Caco-2 (cell line): ENCODE data around the gene ZNF217. TPM values are rescaled to one million over a fixed set of nuclear protein-coding genes. Genes with fewer than 3 reads are reported as not detected.
A peak's percentile ranks its signal among the peaks of the same experiment; 100 is the strongest.
"Not testable (repeated sequence)": the region's sequence is repeated elsewhere in the genome, so short reads cannot be mapped to it uniquely, and the experiment has no call there.

Experiments
- BruUV-seq: library from RNA; stranded (reverse); fragments of 400-500 nt; replicated peaks from 2 replicates; lab custom pipeline; 2021; lab: Mats Ljungman, UMichigan
- CTCF ChIA-PET: fragments of 300-600 bp; sonication (Branson Sonifier 250); formaldehyde crosslinking; loops from one replicate; lab custom pipeline; 2022; ENCODE audit warnings: antibody characterized with exemption; lab: Charles Lee
- POLR2A ChIA-PET: fragments of 300-600 bp; sonication (Branson Sonifier 250); formaldehyde crosslinking; loops from one replicate; lab custom pipeline; 2022; ENCODE audit warnings: antibody characterized with exemption; lab: Charles Lee
- DNase-seq, 2 experiments: peaks; one replicate each; pipeline versions ENCODE4 v3.0.0 to v3.0.0-alpha.2; 2020 to 2022
- H3K27me3 ChIP-seq: replicated peaks from 2 replicates; pipeline ENCODE4 v1.6.0; 2011; ENCODE audit warnings: low read length; ENCODE audit not compliant: control insufficient read depth, insufficient read depth
- H3K36me3 ChIP-seq: 2 replicates; pipeline ENCODE4 v1.5.1; 2011; ENCODE audit warnings: low read length; ENCODE audit not compliant: control insufficient read depth, insufficient read depth
- H3K4me1 ChIP-seq: fragments of 250-450 bp; sonication (Bioruptor Pico); 2 replicates; pipeline ENCODE4 v1.5.1; 2020; ENCODE audit warnings: mild to moderate bottlenecking
- H3K4me3 ChIP-seq: 2 replicates; pipeline ENCODE4 v1.5.1; 2011; ENCODE audit warnings: low read depth, mild to moderate bottlenecking, control low read depth, low read length
- H3K9me3 ChIP-seq: fragments of 250-450 bp; sonication (Bioruptor Pico); 2 replicates; pipeline ENCODE4 v1.5.1; 2020; ENCODE audit warnings: mild to moderate bottlenecking, moderate library complexity
- H3K27ac Mint-ChIP-seq: one replicate; pipeline ENCODE4 v1.8.0; 2022; ENCODE audit warnings: mixed read lengths; ENCODE audit not compliant: unreplicated experiment
- H3K27me3 Mint-ChIP-seq: one replicate; pipeline ENCODE4 v1.8.0; 2022; ENCODE audit warnings: mixed read lengths; ENCODE audit not compliant: insufficient read depth, unreplicated experiment
- H3K36me3 Mint-ChIP-seq: one replicate; pipeline ENCODE4 v1.8.0; 2022; ENCODE audit warnings: mild to moderate bottlenecking, mixed read lengths; ENCODE audit not compliant: insufficient read depth, unreplicated experiment
- H3K4me1 Mint-ChIP-seq: one replicate; pipeline ENCODE4 v1.8.0; 2022; ENCODE audit warnings: low read depth, mixed read lengths; ENCODE audit not compliant: unreplicated experiment
- H3K4me3 Mint-ChIP-seq: one replicate; pipeline ENCODE4 v1.8.0; 2022; ENCODE audit warnings: mild to moderate bottlenecking, moderate library complexity, mixed read lengths; ENCODE audit not compliant: unreplicated experiment
- H3K9me3 Mint-ChIP-seq: one replicate; pipeline ENCODE4 v1.8.0; 2022; ENCODE audit warnings: mixed read lengths; ENCODE audit not compliant: unreplicated experiment
- intact Hi-C: fragments of 100-400 bp; cut with micrococcal nuclease; formaldehyde crosslinking; loops from one replicate; pipeline ENCODE4 v1.10.0; 2022; ENCODE audit not compliant: unreplicated experiment
- total RNA-seq: library from RNA; stranded (reverse); gene quantifications from 2 replicates; pipeline ENCODE4 v1.2.3, GENCODE V29; 2022
- TF ChIP-seq, protein P1 (sequence below), 2 experiments: fragments of 200-600 bp in 1 of 2; IDR thresholded peaks; 1 replicate in 1 of 2; 2 replicates in 1 of 2; pipeline versions ENCODE4 v1.5.1 to v1.8.0; 2011 to 2022; ENCODE audit warnings: antibody characterized with exemption in 1 of 2, control low read depth in 1 of 2, inconsistent platforms in 1 of 2, low read depth in 1 of 2, low read length in 1 of 2, mild to moderate bottlenecking in 1 of 2, moderate library complexity in 1 of 2; ENCODE audit not compliant: insufficient read depth in 1 of 2, severe bottlenecking in 1 of 2, unreplicated experiment in 1 of 2

Gene ZNF217
- total RNA-seq, 1 experiment from 2014 or later = 65.5 TPM

DNA sequence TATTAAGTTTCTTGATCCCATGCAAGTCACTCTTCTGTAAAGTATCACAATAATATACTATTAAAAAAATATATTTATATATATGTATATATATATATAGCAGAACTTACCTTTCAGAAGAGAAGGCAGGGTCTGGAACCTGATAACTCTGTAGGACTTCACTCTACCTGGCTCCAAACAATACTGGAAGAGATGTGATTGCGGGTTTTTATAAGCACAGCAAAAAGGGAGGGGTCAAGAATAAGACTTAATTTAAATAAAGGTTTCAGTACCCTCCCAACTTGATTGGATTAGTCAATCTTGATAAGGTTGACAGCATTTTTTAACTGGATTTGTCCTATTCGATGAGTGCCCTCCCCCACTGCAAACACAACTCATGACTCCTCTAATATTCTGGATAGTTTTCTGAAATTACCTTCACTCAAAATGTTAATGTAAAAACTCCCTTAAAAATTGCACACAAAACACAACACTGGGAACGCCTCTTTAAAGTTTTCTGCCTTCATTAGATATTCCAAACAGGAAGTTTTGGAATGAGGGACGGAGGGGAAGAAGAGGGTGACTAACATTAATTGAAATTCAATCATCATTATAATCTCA lies 4.0 kb upstream of the ZNF217 start:
- no peaks in the 10 kb centered on the region for H3K27me3 Mint-ChIP-seq
- DNase-seq = no peak
- no peaks in the 10 kb centered on the region for H3K36me3 ChIP-seq
- ChIA-PET CTCF (no interaction called here), POLR2A (no interaction called here)
- no TSS peak for BruUV-seq
- H3K4me1 Mint-ChIP-seq = peaks cover 28% of the 10 kb centered on the region
- no peak overlapping the region for H3K4me3 ChIP-seq
- no peaks in the 10 kb centered on the region for H3K9me3 Mint-ChIP-seq
- intact Hi-C loops = no loop called here
- H3K9me3 ChIP-seq = no peaks in the 10 kb centered on the region
- no peaks in the 10 kb centered on the region for H3K27me3 ChIP-seq
- no peak overlapping the region for H3K4me3 Mint-ChIP-seq
- peaks cover 20% of the 10 kb centered on the region for H3K4me1 ChIP-seq
- H3K27ac Mint-ChIP-seq = no peak overlapping the region
- TF ChIP-seq, protein P1, sequence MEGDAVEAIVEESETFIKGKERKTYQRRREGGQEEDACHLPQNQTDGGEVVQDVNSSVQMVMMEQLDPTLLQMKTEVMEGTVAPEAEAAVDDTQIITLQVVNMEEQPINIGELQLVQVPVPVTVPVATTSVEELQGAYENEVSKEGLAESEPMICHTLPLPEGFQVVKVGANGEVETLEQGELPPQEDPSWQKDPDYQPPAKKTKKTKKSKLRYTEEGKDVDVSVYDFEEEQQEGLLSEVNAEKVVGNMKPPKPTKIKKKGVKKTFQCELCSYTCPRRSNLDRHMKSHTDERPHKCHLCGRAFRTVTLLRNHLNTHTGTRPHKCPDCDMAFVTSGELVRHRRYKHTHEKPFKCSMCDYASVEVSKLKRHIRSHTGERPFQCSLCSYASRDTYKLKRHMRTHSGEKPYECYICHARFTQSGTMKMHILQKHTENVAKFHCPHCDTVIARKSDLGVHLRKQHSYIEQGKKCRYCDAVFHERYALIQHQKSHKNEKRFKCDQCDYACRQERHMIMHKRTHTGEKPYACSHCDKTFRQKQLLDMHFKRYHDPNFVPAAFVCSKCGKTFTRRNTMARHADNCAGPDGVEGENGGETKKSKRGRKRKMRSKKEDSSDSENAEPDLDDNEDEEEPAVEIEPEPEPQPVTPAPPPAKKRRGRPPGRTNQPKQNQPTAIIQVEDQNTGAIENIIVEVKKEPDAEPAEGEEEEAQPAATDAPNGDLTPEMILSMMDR (IDR thresholded peaks at IDR 0.05; ENCODE audit: insufficient read depth in 1 of 2, low read depth in 1 of 2, low read length in 1 of 2, severe bottlenecking in 1 of 2, unreplicated experiment in 1 of 2) = no peak
- no peaks in the 10 kb centered on the region for H3K36me3 Mint-ChIP-seq

DNA sequence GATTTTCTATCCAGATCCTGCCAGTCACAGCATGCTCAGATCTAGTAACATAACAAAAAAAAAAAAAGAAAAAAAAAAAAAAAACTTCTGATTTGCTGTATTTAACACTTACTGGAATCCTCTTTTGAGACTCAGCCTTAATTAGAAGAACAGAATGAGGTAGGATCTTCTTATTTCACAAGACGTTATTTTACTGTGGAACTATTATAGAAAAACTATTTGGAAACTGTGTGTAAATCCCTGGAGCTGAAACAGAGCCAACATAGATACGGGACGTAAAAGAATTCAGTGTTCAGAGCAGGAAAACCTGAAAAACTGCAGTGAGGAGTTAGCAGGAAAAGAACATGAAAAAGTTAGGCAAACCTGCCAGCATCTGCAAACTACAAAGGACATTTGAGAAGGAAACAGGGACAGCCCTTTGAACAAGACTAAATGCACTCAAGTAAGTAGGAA lies 3.4 kb upstream of the ZNF217 start:
- ChIA-PET POLR2A (no interaction called here), CTCF (interaction anchor here (0.6 kb wide), 1 partner anchor 72 kb away, joined by 4 read pairs; no protein-coding TSS in a partner anchor)
- no peaks in the 10 kb centered on the region for H3K36me3 ChIP-seq
- no peaks in the 10 kb centered on the region for H3K27me3 ChIP-seq
- intact Hi-C loops = no loop called here
- Mint-ChIP-seq H3K27ac (peak overlapping the region; percentile 5), H3K27me3 (no peaks in the 10 kb centered on the region), H3K4me3 (peak overlapping the region; percentile 2), H3K4me1 (peaks cover 28% of the 10 kb centered on the region), H3K9me3 (no peaks in the 10 kb centered on the region), H3K36me3 (no peaks in the 10 kb centered on the region)
- no peak overlapping the region for H3K4me3 ChIP-seq
- TF ChIP-seq, protein P1 (IDR thresholded peaks at IDR 0.05; ENCODE audit: insufficient read depth in 1 of 2, low read depth in 1 of 2, low read length in 1 of 2, severe bottlenecking in 1 of 2, unreplicated experiment in 1 of 2) = no peak
- no TSS peak for BruUV-seq
- no peaks in the 10 kb centered on the region for H3K9me3 ChIP-seq
- no peak for DNase-seq
- H3K4me1 ChIP-seq = peaks cover 20% of the 10 kb centered on the region

DNA sequence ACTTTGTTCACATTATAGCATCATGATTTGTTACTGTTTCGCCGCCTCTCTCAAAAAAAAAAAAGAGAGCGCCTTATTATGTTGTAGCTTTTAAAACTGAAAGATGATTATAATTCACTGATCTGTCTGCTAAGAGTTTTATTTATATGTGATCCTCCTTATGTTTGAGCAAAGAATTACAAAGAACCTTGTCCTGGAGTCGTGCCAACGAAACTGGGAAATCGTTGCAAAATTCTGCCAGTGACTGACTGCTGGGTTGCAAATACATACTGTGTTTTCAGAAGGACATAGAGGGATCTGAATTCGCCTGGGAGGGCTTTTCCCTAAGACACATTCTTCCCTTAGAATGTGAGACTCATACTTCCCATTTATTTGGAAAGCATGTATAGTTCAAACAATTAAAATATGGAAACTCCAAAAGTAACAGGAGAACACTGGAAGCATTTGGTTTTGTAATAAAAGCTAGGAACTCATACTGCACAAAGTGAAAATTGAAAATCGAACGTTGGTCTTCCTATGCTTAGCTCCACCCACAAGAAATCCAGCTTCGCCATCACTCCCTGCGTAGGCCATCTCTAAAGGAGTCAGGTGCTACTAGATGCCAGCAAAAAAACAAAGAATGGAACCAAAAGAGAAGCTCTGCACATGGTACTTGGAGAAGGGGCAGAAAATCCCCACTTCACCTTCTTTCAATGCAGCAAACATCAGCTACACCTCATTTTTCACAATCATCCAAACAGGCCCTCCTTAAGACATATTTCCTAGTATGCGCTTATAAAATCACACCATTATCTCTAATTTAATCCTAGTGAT lies 2.8 kb upstream of the ZNF217 start:
- H3K36me3 Mint-ChIP-seq, DNase-seq, H3K36me3 ChIP-seq, intact Hi-C loops, BruUV-seq, H3K9me3 ChIP-seq, H3K9me3 Mint-ChIP-seq, H3K27me3 ChIP-seq, H3K27me3 Mint-ChIP-seq, H3K4me3 ChIP-seq: not testable (repeated sequence)
- Mint-ChIP-seq H3K4me3 (peak overlapping the region; percentile 2), H3K4me1 (peaks cover 28% of the 10 kb centered on the region), H3K27ac (peak overlapping the region; percentile 5)
- ChIA-PET POLR2A (interaction anchor here (1.0 kb wide), 1 partner anchor 81 kb away, joined by 3 read pairs; no protein-coding TSS in a partner anchor), CTCF (interaction anchor here (0.6 kb wide), 1 partner anchor 73 kb away, joined by 4 read pairs; no protein-coding TSS in a partner anchor)
- H3K4me1 ChIP-seq = peaks cover 20% of the 10 kb centered on the region

DNA sequence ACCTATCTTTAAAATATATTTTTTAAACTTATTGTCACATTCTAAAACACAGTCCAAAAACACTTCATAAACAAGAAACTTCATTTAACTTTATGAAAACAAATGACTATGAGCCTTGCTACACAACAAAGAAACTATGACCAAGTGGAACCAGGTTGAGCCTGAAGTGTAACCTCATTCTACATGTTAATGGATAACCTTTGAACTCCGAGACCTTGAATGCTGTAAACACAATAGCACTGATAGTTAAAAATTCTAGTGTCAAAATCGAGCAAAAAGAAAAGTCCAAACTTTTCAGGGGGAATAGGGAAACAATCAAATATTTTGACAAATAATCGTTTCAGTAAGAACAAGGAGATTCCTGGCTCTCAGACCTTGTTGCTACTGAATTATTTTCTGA lies 2.1 kb upstream of the ZNF217 start:
- H3K36me3 ChIP-seq, H3K27ac Mint-ChIP-seq, H3K27me3 Mint-ChIP-seq, DNase-seq, H3K9me3 ChIP-seq, BruUV-seq, H3K9me3 Mint-ChIP-seq, H3K27me3 ChIP-seq, H3K36me3 Mint-ChIP-seq, CTCF ChIA-PET, H3K4me3 ChIP-seq: not testable (repeated sequence)
- Mint-ChIP-seq H3K4me3 (peak overlapping the region; percentile 2), H3K4me1 (peaks cover 34% of the 10 kb centered on the region)
- POLR2A ChIA-PET = interaction anchor here (1.0 kb wide), 1 partner anchor 82 kb away, joined by 3 read pairs; no protein-coding TSS in a partner anchor
- intact Hi-C loops = loop anchor here (2.0 kb wide), 3 partner anchors 57 to 169 kb away; no protein-coding TSS in a partner anchor
- H3K4me1 ChIP-seq = peaks cover 24% of the 10 kb centered on the region
